Activated naive CD8-positive, alpha-beta T cell treated with anti-CD3 and anti-CD28 coated beads, Interleukin-2, amount 50 U/mL, for 24 hours (primary cell): ENCODE data around the gene ZMIZ1.
A peak's percentile ranks its signal among the peaks of the same experiment; 100 is the strongest.

Source experiments
- ATAC-seq: fragments of 150-1000 bp; cut with Tn5 transposase; one replicate; pipeline ENCODE4 v1.10.0; 2021
- DNase-seq: peaks from one replicate; pipeline ENCODE4 v3.0.0; 2021
- H3K27ac Mint-ChIP-seq: one replicate; pipeline ENCODE4 v1.8.0; 2021; ENCODE audit warnings: mild to moderate bottlenecking, mixed read lengths
- H3K27me3 Mint-ChIP-seq: one replicate; pipeline ENCODE4 v1.8.0; 2021; ENCODE audit warnings: mixed read lengths
- H3K36me3 Mint-ChIP-seq: one replicate; pipeline ENCODE4 v1.8.0; 2021; ENCODE audit warnings: low read depth, mixed read lengths
- H3K4me1 Mint-ChIP-seq: one replicate; pipeline ENCODE4 v1.8.0; 2021; ENCODE audit warnings: mixed read lengths
- H3K4me3 Mint-ChIP-seq: one replicate; pipeline ENCODE4 v1.8.0; 2021; ENCODE audit warnings: mild to moderate bottlenecking, moderate library complexity, mixed read lengths
- H3K9me3 Mint-ChIP-seq: one replicate; pipeline ENCODE4 v1.8.0; 2021; ENCODE audit warnings: mixed read lengths

Gene ZMIZ1

GRCh38 chr10:79197558-79197957 lies 128.8 kb downstream of the ZMIZ1 start:
- H3K9me3 Mint-ChIP-seq, result no peaks in the 10 kb centered on the region
- H3K36me3 Mint-ChIP-seq, result no peaks in the 10 kb centered on the region
- H3K4me1 Mint-ChIP-seq, result peaks cover 4% of the 10 kb centered on the region
- no peak overlapping the region for H3K4me3 Mint-ChIP-seq
- H3K27me3 Mint-ChIP-seq, result no peaks in the 10 kb centered on the region
- no peak overlapping the region for H3K27ac Mint-ChIP-seq
- DNase-seq, result no peak
- no peak for ATAC-seq

- Mint-ChIP-seq H3K9me3 (no peaks in the 10 kb centered on the region), H3K36me3 (peaks cover 2% of the 10 kb centered on the region), H3K4me3 (no peak overlapping the region), H3K27me3 (no peaks in the 10 kb centered on the region), H3K4me1 (peaks cover 4% of the 10 kb centered on the region), H3K27ac (no peak overlapping the region)
- no peak for DNase-seq
- no peak for ATAC-seq
These were observed 131.6 kb downstream of the ZMIZ1 start for GRCh38 chr10:79200346-79200745.

- DNase-seq (no peak), ATAC-seq (no peak)
- no peaks in the 10 kb centered on the region for H3K9me3 Mint-ChIP-seq
- no peaks in the 10 kb centered on the region for H3K27me3 Mint-ChIP-seq
- H3K36me3 Mint-ChIP-seq, result peaks cover 2% of the 10 kb centered on the region
- no peak overlapping the region for H3K27ac Mint-ChIP-seq
- H3K4me3 Mint-ChIP-seq, result no peak overlapping the region
- no peaks in the 10 kb centered on the region for H3K4me1 Mint-ChIP-seq
These were observed 132.9 kb downstream of the ZMIZ1 start for GRCh38 chr10:79201706-79202105.

- Mint-ChIP-seq H3K27ac (no peak overlapping the region), H3K36me3 (peaks cover 2% of the 10 kb centered on the region), H3K4me3 (no peak overlapping the region), H3K9me3 (no peaks in the 10 kb centered on the region), H3K4me1 (no peaks in the 10 kb centered on the region), H3K27me3 (no peaks in the 10 kb centered on the region)
- DNase-seq (peak; percentile 65), ATAC-seq (peak; percentile 65)
These were observed 133.6 kb downstream of the ZMIZ1 start for GRCh38 chr10:79202188-79203013.

- no peaks in the 10 kb centered on the region for H3K4me1 Mint-ChIP-seq
- no peak overlapping the region for H3K27ac Mint-ChIP-seq
- H3K9me3 Mint-ChIP-seq, result no peaks in the 10 kb centered on the region
- H3K36me3 Mint-ChIP-seq, result peaks cover 2% of the 10 kb centered on the region
- no peaks in the 10 kb centered on the region for H3K27me3 Mint-ChIP-seq
- no peak for ATAC-seq
- no peak overlapping the region for H3K4me3 Mint-ChIP-seq
- no peak for DNase-seq
These were observed 134.4 kb downstream of the ZMIZ1 start for GRCh38 chr10:79203014-79203644.

GRCh38 chr10:79203833-79204232 lies 135.1 kb downstream of the ZMIZ1 start:
- H3K4me1 Mint-ChIP-seq, result no peaks in the 10 kb centered on the region
- no peaks in the 10 kb centered on the region for H3K27me3 Mint-ChIP-seq
- no peaks in the 10 kb centered on the region for H3K9me3 Mint-ChIP-seq
- no peak overlapping the region for H3K4me3 Mint-ChIP-seq
- no peak for ATAC-seq
- H3K36me3 Mint-ChIP-seq, result peaks cover 2% of the 10 kb centered on the region
- no peak overlapping the region for H3K27ac Mint-ChIP-seq
- no peak for DNase-seq

- Mint-ChIP-seq H3K9me3 (no peaks in the 10 kb centered on the region), H3K4me3 (no peak overlapping the region), H3K27me3 (no peaks in the 10 kb centered on the region), H3K36me3 (peaks cover 2% of the 10 kb centered on the region), H3K4me1 (no peaks in the 10 kb centered on the region), H3K27ac (no peak overlapping the region)
- ATAC-seq (no peak), DNase-seq (no peak)
These were observed 137.7 kb downstream of the ZMIZ1 start for GRCh38 chr10:79206300-79207095.

GRCh38 chr10:79207096-79207357 lies 138.3 kb downstream of the ZMIZ1 start:
- no peak overlapping the region for H3K27ac Mint-ChIP-seq
- no peak overlapping the region for H3K4me3 Mint-ChIP-seq
- ATAC-seq (no peak), DNase-seq (no peak)
- no peaks in the 10 kb centered on the region for H3K9me3 Mint-ChIP-seq
- no peaks in the 10 kb centered on the region for H3K27me3 Mint-ChIP-seq
- H3K4me1 Mint-ChIP-seq, result no peaks in the 10 kb centered on the region
- H3K36me3 Mint-ChIP-seq, result peaks cover 2% of the 10 kb centered on the region

- H3K27me3 Mint-ChIP-seq, result no peaks in the 10 kb centered on the region
- ATAC-seq, result no peak
These were observed 139.0 kb downstream of the ZMIZ1 start for GRCh38 chr10:79207726-79208125.

GRCh38 chr10:79208251-79208983 lies 139.7 kb downstream of the ZMIZ1 start:
- Mint-ChIP-seq H3K27ac (no peak overlapping the region), H3K4me3 (no peak overlapping the region), H3K27me3 (no peaks in the 10 kb centered on the region), H3K4me1 (no peaks in the 10 kb centered on the region), H3K9me3 (no peaks in the 10 kb centered on the region), H3K36me3 (peaks cover 2% of the 10 kb centered on the region)
- ATAC-seq, result no peak
- DNase-seq, result no peak

More at GRCh38 chr10:79207726-79208125, 139.0 kb downstream of the ZMIZ1 start:
- no peak for DNase-seq
- Mint-ChIP-seq H3K4me3 (no peak overlapping the region), H3K27ac (no peak overlapping the region), H3K4me1 (no peaks in the 10 kb centered on the region), H3K9me3 (no peaks in the 10 kb centered on the region), H3K36me3 (peaks cover 2% of the 10 kb centered on the region)

- no peaks in the 10 kb centered on the region for H3K9me3 Mint-ChIP-seq
- no peaks in the 10 kb centered on the region for H3K4me1 Mint-ChIP-seq
- no peak for DNase-seq
- H3K4me3 Mint-ChIP-seq, result no peak overlapping the region
- ATAC-seq, result no peak
- no peaks in the 10 kb centered on the region for H3K27me3 Mint-ChIP-seq
- H3K36me3 Mint-ChIP-seq, result no peaks in the 10 kb centered on the region
- H3K27ac Mint-ChIP-seq, result no peak overlapping the region
These were observed 140.6 kb downstream of the ZMIZ1 start for GRCh38 chr10:79209340-79209739.

GRCh38 chr10:79209831-79210230 lies 141.1 kb downstream of the ZMIZ1 start:
- ATAC-seq (no peak), DNase-seq (no peak)
- no peaks in the 10 kb centered on the region for H3K9me3 Mint-ChIP-seq
- no peaks in the 10 kb centered on the region for H3K36me3 Mint-ChIP-seq
- no peak overlapping the region for H3K4me3 Mint-ChIP-seq
- no peaks in the 10 kb centered on the region for H3K4me1 Mint-ChIP-seq
- H3K27ac Mint-ChIP-seq, result no peak overlapping the region
- no peaks in the 10 kb centered on the region for H3K27me3 Mint-ChIP-seq

- ATAC-seq, result no peak
- Mint-ChIP-seq H3K9me3 (no peaks in the 10 kb centered on the region), H3K27me3 (no peaks in the 10 kb centered on the region), H3K36me3 (no peaks in the 10 kb centered on the region), H3K27ac (no peak overlapping the region), H3K4me1 (no peaks in the 10 kb centered on the region), H3K4me3 (no peak overlapping the region)
- no peak for DNase-seq
These were observed 141.9 kb downstream of the ZMIZ1 start for GRCh38 chr10:79210672-79211071.

- Mint-ChIP-seq H3K36me3 (no peaks in the 10 kb centered on the region), H3K4me1 (no peaks in the 10 kb centered on the region), H3K27me3 (no peaks in the 10 kb centered on the region), H3K4me3 (no peak overlapping the region), H3K9me3 (no peaks in the 10 kb centered on the region), H3K27ac (no peak overlapping the region)
- ATAC-seq (no peak), DNase-seq (no peak)
These were observed 142.8 kb downstream of the ZMIZ1 start for GRCh38 chr10:79211616-79212015.
